Measurements from ENCODE around the gene TSPAN16.

- no peak for TF ChIP-seq POLR2A (IDR thresholded peaks at IDR 0.05)
- TF ChIP-seq CTCF (IDR thresholded peaks at IDR 0.05) = no peak
These were observed 29.6 kb downstream of the TSPAN16 start for GRCh38 chr19:11325544-11325943.

Data from right lobe of liver (tissue), 4 donors.